Right lobe of liver (tissue), 4 donors: Measurements from ENCODE around the gene HLA-DQA1.

Source experiments
- CTCF ChIP-seq, 4 donors: fragments of 200-600 bp in 3 of 4; fragments of 450-650 bp in 1 of 4; IDR thresholded peaks; one replicate each; pipeline versions ENCODE4 v1.5.1 to v1.8.0; 2016 to 2022; ENCODE audit warnings: antibody characterized with exemption in 4 of 4, mild to moderate bottlenecking in 2 of 4
- POLR2A ChIP-seq: fragments of 450-650 bp; IDR thresholded peaks from one replicate; pipeline ENCODE4 v1.6.1; 2017; ENCODE audit warnings: antibody characterized with exemption, mild to moderate bottlenecking
- donor health status: DM: no; HTN: no; CAD: no.
- donor health status: DM: no; HTN: no; CAD: no.
- donor health status: DM: no; HTN: yes; CAD: no.

- TF ChIP-seq CTCF (IDR thresholded peaks at IDR 0.05) (no peak), POLR2A (no peak)
Observed at GRCh38 chr6:32615885-32616532, 21.2 kb upstream of the HLA-DQA1 start.
